Dermis blood vessel endothelial cell (primary cell): ENCODE data around the gene KCNQ1. TPM values are rescaled to one million over a fixed set of nuclear protein-coding genes. Genes with fewer than 3 reads are reported as not detected.

ENCODE experiments used
- DNase-seq: peaks from one replicate; pipeline ENCODE4 v3.0.0; 2010
- total RNA-seq: library from RNA; depleted of rRNA; stranded (reverse); fragments of >200 nt; gene quantifications from 2 replicates; pipeline ENCODE4 v1.2.3, GENCODE V29; 2014

Gene KCNQ1
- total RNA-seq, 1 donor from 2014 or later = 0.34 TPM

DNA sequence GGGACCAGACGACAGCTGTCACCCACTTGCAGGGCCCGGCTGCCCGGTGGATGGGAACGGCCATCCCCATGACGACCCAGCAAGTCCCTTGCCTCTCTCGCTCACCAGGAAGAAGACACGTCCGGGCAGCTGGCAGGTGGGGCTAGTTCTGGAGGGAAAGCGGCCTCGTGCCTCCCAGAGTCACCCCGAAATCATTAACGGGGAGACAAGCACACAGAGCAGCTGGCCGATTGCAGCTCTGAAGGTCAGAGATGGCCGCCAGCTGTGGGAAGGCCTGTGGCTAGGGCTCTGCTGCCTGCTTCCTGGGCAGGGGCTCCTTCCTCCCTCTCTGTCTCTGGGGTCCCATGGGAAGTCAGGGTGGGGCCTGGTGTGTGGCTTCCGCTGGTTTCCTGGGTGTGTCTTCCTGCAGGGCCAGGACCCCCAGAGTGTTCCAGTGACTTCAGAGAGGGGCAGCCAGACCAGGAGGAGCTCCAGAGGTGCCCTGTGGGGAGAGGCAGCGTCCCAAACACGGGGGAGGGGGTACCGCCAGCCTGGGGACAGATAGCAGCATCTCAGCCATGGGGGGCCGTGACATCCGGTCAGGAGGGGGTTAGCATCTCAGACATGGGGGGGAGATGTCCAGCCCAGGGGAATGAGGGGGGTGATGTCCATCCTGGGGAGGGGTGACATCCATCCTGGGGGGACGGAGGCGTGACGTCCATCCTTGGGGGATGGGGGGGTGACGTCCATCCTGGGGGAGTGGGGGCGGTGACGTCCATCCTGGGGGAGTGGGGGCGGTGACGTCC lies 114.9 kb downstream of the KCNQ1 start:
- DNase-seq = no peak

- no peak for DNase-seq
Observed at GRCh38 chr11:2561696-2562581, 117.1 kb downstream of the KCNQ1 start.

DNA sequence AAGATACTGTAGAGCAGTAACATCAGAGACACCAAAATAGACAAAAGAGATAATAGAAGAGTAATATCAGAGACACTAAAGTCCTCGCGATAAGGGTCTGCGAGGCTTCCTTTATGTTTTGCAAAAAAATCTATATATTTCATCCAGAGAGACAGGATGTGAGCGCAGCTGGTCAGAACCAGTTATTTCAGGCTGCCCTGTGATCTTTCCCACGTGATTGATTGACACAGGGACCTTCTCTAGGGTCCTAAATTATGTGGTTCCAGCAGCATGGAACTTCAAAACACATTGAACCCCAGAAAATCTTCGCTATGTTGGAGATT lies 118.0 kb downstream of the KCNQ1 start:
- DNase-seq = no peak

- no peak for DNase-seq
Observed at GRCh38 chr11:2563213-2564007, 118.6 kb downstream of the KCNQ1 start.

DNA sequence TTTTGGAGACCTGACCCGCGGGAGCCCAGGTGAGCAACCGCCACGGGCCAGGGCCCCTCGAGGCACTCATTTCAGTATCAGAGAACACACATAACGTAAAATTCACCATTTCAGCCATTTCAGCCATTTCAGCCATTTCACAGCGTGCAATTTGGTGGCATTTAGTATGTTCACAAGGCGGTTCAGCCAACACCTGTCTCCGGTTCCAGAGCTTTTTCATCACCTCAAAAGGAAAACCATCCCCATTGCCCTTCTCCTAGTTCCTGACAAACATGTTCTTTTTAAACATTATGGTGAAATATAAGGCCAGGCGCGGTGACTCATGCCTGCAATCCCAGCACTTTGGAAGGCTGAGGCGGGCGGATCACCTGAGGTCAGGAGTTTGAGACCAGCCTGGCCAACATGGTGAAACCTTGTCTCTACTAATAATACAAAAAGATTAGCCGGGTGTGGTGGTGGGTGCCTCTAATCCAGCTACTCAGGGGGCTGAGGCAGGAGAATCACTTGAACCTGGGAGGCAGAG lies 119.3 kb downstream of the KCNQ1 start:
- DNase-seq = no peak

GRCh38 chr11:2564588-2565425 lies 120.0 kb downstream of the KCNQ1 start:
- DNase-seq = no peak

- DNase-seq = no peak
Observed at GRCh38 chr11:2565447-2566222, 120.8 kb downstream of the KCNQ1 start.

DNA sequence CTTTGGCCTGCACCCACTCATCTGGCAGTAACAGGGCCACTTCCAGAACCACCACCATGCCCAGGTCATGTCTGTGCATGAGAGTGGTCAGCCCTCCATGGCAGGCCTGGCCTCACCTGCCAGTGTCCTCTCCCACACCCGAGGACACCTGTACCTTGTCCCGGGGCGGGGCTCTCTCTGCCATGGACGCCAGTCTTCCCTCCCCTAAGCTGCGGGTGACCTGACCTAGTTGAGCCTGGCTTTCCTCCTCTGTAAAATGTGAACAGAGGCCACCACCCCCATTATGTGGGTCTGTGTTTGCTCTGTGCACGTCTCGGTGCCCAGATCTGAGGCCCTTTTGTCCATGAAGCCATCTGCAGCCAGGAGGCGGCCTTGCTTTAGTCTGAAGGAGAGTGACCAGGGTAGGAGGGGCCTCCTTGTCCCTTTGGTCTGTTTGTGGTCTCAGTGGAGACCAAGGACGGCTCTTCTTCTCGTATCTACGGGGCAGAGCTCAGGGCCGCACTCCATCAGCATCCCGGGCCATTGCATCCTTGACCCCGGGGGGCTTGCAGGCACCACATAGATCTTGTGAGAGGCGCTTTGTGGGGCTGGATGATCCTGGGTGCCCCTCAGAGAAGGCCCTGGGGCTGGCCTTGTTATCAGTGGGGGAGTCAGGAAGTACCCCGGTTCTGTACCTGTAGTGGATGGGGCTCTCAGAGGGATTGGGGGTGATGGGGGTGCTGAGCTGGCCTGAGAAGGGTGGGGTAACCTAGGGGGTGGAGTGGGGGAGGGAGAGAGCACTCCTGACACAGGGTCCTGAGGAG lies 121.6 kb downstream of the KCNQ1 start:
- no peak for DNase-seq

DNA sequence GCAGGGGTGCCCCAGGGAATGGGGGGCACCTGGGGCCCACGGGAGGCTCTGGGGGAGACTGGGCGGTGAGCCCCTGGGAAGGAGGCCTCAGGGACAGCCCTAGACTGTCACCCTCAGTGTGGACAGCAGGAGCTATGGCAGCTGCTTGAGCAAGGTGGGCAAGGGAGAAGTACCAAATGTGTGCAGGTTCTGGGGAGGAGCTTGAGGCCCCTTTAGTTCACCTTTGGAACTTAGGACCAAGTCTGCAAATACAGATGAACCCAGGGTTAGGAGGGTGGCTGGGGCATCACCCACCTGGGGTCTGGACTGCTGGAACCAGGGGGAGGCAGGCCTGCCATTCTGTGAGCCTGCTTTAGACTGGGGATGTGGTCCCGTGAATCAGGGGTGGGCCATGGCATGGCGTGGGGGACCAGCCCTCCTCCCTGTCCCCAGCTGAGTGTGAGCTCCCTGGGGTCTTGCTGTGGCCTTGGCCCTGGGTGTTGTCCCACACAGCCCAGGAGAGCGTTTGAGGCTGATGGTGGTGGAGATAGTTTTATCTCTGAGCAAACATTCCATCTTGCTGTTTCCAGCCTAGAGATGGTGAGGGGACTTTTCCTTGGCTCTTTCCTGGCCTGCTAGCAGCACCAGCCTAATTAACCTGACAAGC lies 122.3 kb downstream of the KCNQ1 start:
- no peak for DNase-seq

GRCh38 chr11:2569321-2569721 lies 124.5 kb downstream of the KCNQ1 start:
- no peak for DNase-seq

DNA sequence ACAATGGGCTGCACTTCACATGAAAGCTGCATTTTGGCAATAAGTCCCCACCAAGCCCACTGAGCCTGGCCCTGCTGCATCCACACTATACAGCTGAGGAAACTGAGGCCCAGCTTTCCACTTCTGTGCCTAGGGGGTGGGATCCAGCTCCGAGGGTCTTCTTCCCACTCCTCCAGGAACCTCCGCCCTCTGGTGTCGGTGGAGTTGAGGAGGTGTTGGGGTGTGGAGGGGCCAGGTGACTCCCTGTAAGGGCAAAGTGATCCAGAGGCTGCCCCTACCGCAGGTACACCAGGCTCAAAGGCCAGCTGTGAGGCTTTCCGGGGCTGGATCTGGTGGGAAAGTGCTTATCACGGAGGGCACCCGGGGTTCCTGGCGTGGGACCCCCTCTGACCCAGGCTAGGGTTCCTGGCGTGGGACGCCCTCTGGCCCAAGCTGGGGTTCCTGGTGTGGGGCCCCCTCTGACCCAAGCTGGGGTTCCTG lies 125.0 kb downstream of the KCNQ1 start:
- no peak for DNase-seq

GRCh38 chr11:2570211-2570811 lies 125.5 kb downstream of the KCNQ1 start:
- DNase-seq = no peak

DNA sequence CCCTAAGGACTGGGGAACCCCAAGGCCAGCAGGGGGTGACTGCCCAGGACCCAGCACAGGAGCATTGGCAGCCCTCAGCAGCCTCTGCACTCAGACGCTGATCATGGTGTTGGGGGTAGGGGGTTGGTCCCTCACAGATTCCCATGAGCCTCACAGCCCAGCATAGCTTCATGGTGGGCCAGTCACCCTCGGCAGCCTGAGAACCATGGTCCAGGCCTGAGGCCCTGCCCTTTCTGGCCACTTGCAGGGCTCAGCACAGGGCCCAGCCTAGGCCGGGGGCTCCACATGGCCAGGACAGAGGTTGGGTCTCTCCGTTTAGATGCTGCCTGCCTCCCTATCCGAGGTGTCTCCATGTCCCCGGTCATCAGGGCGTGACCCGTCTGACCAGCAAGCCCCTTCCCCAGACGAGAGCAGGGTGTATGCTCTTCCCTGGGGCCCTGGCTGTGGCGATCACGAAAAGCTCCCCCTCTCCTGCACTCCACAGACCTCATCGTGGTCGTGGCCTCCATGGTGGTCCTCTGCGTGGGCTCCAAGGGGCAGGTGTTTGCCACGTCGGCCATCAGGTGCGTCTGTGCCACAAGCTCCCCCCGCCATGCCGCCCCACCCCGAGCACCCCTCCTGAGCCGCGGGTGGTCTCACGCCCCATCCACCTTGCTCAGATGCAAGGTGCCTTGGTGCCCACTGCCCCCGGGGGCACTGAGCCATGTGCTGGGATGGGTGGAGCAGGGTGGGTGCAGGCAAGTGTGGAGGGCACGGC lies 126.2 kb downstream of the KCNQ1 start:
- DNase-seq = no peak

DNA sequence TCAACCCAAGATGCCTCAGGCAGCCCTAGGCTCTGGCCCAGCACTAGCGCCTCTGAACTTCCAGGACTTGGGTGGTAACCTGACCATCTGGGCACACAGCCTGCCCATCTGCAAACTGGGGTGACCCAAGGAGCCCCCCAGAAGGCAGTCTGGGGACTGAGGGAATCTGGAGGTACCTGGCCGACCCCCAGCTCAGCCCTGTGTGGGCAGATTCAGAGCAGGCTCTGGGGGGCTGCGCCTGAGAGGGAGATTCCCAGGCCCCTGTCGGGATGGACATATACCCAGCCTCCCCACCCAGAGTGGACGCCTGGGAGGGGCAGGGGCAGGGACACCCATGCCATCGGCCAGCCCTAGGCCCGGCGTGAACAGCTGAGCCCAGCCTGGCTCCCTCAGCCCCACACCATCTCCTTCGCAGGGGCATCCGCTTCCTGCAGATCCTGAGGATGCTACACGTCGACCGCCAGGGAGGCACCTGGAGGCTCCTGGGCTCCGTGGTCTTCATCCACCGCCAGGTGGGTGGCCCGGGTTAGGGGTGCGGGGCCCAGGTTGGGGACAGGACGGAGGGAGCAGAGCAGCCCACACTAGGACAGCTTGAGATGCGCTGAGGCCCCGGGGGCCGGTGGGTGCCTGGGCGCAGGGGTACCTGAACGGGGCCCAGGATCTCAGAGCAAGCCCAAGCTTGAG lies 126.9 kb downstream of the KCNQ1 start:
- DNase-seq = no peak

- DNase-seq = no peak
Observed at GRCh38 chr11:2572491-2573239, 127.9 kb downstream of the KCNQ1 start.

GRCh38 chr11:2573240-2574042 lies 128.6 kb downstream of the KCNQ1 start:
- DNase-seq = no peak
